Osteoblast (primary cell): ENCODE results near the gene CCDC102A. TPM values are rescaled to one million over a fixed set of nuclear protein-coding genes. Genes with fewer than 3 reads are reported as not detected.

Experiments used
- DNase-seq: peaks from one replicate; pipeline ENCODE4 v3.0.0; 2011; ENCODE audit warnings: low spot score, mixed read lengths; ENCODE audit not compliant: insufficient read length; ENCODE audit errors: missing footprints
- H2AFZ ChIP-seq: 2 replicates; pipeline ENCODE4 v1.6.0; 2011; ENCODE audit warnings: mild to moderate bottlenecking, low read length
- H3K27ac ChIP-seq: 2 replicates; pipeline ENCODE4 v1.5.1; 2011; ENCODE audit warnings: mild to moderate bottlenecking, low read depth, low read length, moderate library complexity
- H3K27me3 ChIP-seq: 2 replicates; pipeline ENCODE4 v1.6.0; 2012; ENCODE audit warnings: mild to moderate bottlenecking, control low read depth, inconsistent platforms, low read length, moderate library complexity; ENCODE audit not compliant: insufficient read depth
- H3K36me3 ChIP-seq: 2 replicates; pipeline ENCODE4 v1.5.1; 2011; ENCODE audit warnings: mild to moderate bottlenecking, low read length, control low read depth, moderate library complexity; ENCODE audit not compliant: insufficient read depth
- H3K4me1 ChIP-seq: 2 replicates; pipeline ENCODE4 v1.5.1; 2011; ENCODE audit warnings: mild to moderate bottlenecking, low read length, control low read depth, moderate library complexity; ENCODE audit not compliant: insufficient read depth
- H3K4me2 ChIP-seq: 2 replicates; pipeline ENCODE4 v1.6.0; 2011; ENCODE audit warnings: mild to moderate bottlenecking, low read length; ENCODE audit not compliant: insufficient read depth
- H3K4me3 ChIP-seq: fragments of 200-600 bp; sonication (generic); 3 replicates; pipeline ENCODE4 v1.5.1; 2012; ENCODE audit warnings: mild to moderate bottlenecking, low read length, inconsistent platforms; ENCODE audit not compliant: insufficient read depth
- H3K79me2 ChIP-seq: 2 replicates; pipeline ENCODE4 v1.6.0; 2012; ENCODE audit warnings: mild to moderate bottlenecking, low read length, control low read depth, inconsistent platforms; ENCODE audit not compliant: insufficient read depth
- H3K9me3 ChIP-seq: 2 replicates; pipeline ENCODE4 v1.5.1; 2011; ENCODE audit warnings: low read depth, low read length, control low read depth
- H4K20me1 ChIP-seq: 2 replicates; pipeline ENCODE4 v1.6.0; 2012; ENCODE audit warnings: mild to moderate bottlenecking, low read length, control low read depth; ENCODE audit not compliant: insufficient read depth
- CTCF ChIP-seq: IDR thresholded peaks from 2 replicates; pipeline ENCODE4 v1.5.1; 2011; ENCODE audit warnings: mild to moderate bottlenecking, low read depth, low read length, moderate library complexity; ENCODE audit errors: extremely low read depth
- total RNA-seq: library from RNA; depleted of rRNA; stranded (reverse); fragments of >200 nt; gene quantifications from 2 replicates; pipeline ENCODE4 v1.2.3, GENCODE V29; 2012

CCDC102A gene
- total RNA-seq, 1 donor, result 9.8 TPM

GRCh38 chr16:57508035-57508425 lies 28.3 kb downstream of the CCDC102A start:
- H3K4me1 ChIP-seq, result no peaks in the 10 kb centered on the region
- H3K4me3 ChIP-seq, result no peak overlapping the region
- no peaks in the 10 kb centered on the region for H3K36me3 ChIP-seq
- TF ChIP-seq CTCF, result no peak
- no peak overlapping the region for H3K27ac ChIP-seq
- no peaks in the 10 kb centered on the region for H4K20me1 ChIP-seq
- no peak overlapping the region for H2AFZ ChIP-seq
- peaks cover 11% of the 10 kb centered on the region for H3K27me3 ChIP-seq
- no peak overlapping the region for H3K4me2 ChIP-seq
- H3K79me2 ChIP-seq, result no peaks in the 10 kb centered on the region
- no peaks in the 10 kb centered on the region for H3K9me3 ChIP-seq
- DNase-seq, result peak; percentile 76

- H3K79me2 ChIP-seq, result no peaks in the 10 kb centered on the region
- no peak overlapping the region for H3K4me2 ChIP-seq
- no peaks in the 10 kb centered on the region for H3K36me3 ChIP-seq
- no peak overlapping the region for H3K4me3 ChIP-seq
- no peak overlapping the region for H3K27ac ChIP-seq
- peaks cover 14% of the 10 kb centered on the region for H3K27me3 ChIP-seq
- H3K4me1 ChIP-seq, result no peaks in the 10 kb centered on the region
- no peaks in the 10 kb centered on the region for H4K20me1 ChIP-seq
- peak; percentile 72 for DNase-seq
- H2AFZ ChIP-seq, result no peak overlapping the region
- H3K9me3 ChIP-seq, result no peaks in the 10 kb centered on the region
- no peak for TF ChIP-seq CTCF
These were observed 29.0 kb downstream of the CCDC102A start for GRCh38 chr16:57507136-57508034.

GRCh38 chr16:57505169-57505568 lies 31.2 kb downstream of the CCDC102A start:
- Histone ChIP-seq H4K20me1 (no peaks in the 10 kb centered on the region), H3K9me3 (no peaks in the 10 kb centered on the region), H3K27ac (no peak overlapping the region), H3K4me1 (no peaks in the 10 kb centered on the region), H3K79me2 (no peaks in the 10 kb centered on the region), H3K27me3 (peaks cover 18% of the 10 kb centered on the region), H3K36me3 (no peaks in the 10 kb centered on the region), H2AFZ (no peak overlapping the region), H3K4me2 (no peak overlapping the region), H3K4me3 (no peak overlapping the region)
- DNase-seq, result peak; percentile 58
- TF ChIP-seq CTCF, result no peak

GRCh38 chr16:57504491-57504890 lies 31.9 kb downstream of the CCDC102A start:
- TF ChIP-seq CTCF, result no peak
- Histone ChIP-seq H3K79me2 (no peaks in the 10 kb centered on the region), H3K27me3 (peaks cover 18% of the 10 kb centered on the region), H3K4me3 (no peak overlapping the region), H3K36me3 (no peaks in the 10 kb centered on the region), H4K20me1 (no peaks in the 10 kb centered on the region), H3K4me2 (no peak overlapping the region), H3K4me1 (no peaks in the 10 kb centered on the region), H2AFZ (no peak overlapping the region), H3K27ac (no peak overlapping the region), H3K9me3 (no peaks in the 10 kb centered on the region)
- no peak for DNase-seq
